Loucy (cell line): ENCODE data around the gene HMGXB4.

ENCODE experiments used
- H2AFZ ChIP-seq: fragments of 200-600 bp; sonication (generic); 2 replicates; pipeline ENCODE4 v1.6.0; 2016; ENCODE audit warnings: antibody characterized with exemption, mild to moderate bottlenecking, low read length, moderate library complexity
- H3F3A ChIP-seq: fragments of 200-600 bp; 2 replicates; pipeline ENCODE4 v1.6.0; 2016; ENCODE audit warnings: antibody characterized with exemption, low read depth, mild to moderate bottlenecking
- H3K27me3 ChIP-seq: fragments of 200-600 bp; sonication (generic); 2 replicates; pipeline ENCODE4 v1.6.1; 2014; ENCODE audit warnings: low read length, mild to moderate bottlenecking; ENCODE audit not compliant: insufficient read depth, poor library complexity, severe bottlenecking
- H3K36me3 ChIP-seq: fragments of 200-600 bp; sonication (generic); 2 replicates; pipeline ENCODE4 v1.6.1; 2016; ENCODE audit warnings: low read length; ENCODE audit not compliant: insufficient read depth
- H3K4me1 ChIP-seq: fragments of 200-600 bp; sonication (generic); 2 replicates; pipeline ENCODE4 v1.5.1; 2014; ENCODE audit warnings: low read length, mild to moderate bottlenecking; ENCODE audit not compliant: insufficient read depth, poor library complexity, severe bottlenecking
- H3K4me2 ChIP-seq: fragments of 200-600 bp; sonication (generic); 2 replicates; pipeline ENCODE4 v1.6.0; 2014; ENCODE audit warnings: antibody characterized with exemption, low read length, low read depth, mild to moderate bottlenecking; ENCODE audit not compliant: poor library complexity, severe bottlenecking
- H3K4me3 ChIP-seq: fragments of 200-600 bp; sonication (generic); 2 replicates; pipeline ENCODE4 v1.5.1; 2014; ENCODE audit warnings: low read length, mild to moderate bottlenecking, mixed read lengths; ENCODE audit not compliant: poor library complexity, severe bottlenecking
- H3K79me2 ChIP-seq: fragments of 200-600 bp; sonication (generic); 2 replicates; pipeline ENCODE4 v1.6.1; 2014; ENCODE audit warnings: low read length; ENCODE audit not compliant: insufficient read depth
- H3K9ac ChIP-seq: fragments of 200-600 bp; sonication (generic); 2 replicates; pipeline ENCODE4 v1.6.0; 2014; ENCODE audit warnings: mild to moderate bottlenecking, low read depth, low read length, moderate library complexity; ENCODE audit not compliant: poor library complexity, severe bottlenecking
- H3K9me2 ChIP-seq: fragments of 200-600 bp; sonication (generic); replicated peaks from 2 replicates; pipeline ENCODE4 v1.6.1; 2016; ENCODE audit warnings: low read depth, low read length, mixed read lengths
- H3K9me3 ChIP-seq: fragments of 200-600 bp; sonication (generic); 2 replicates; pipeline ENCODE4 v1.6.1; 2014; ENCODE audit warnings: mild to moderate bottlenecking, antibody characterized with exemption, low read length, low read depth; ENCODE audit not compliant: insufficient read depth
- H4K20me1 ChIP-seq: fragments of 200-600 bp; sonication (generic); 2 replicates; pipeline ENCODE4 v1.6.0; 2014; ENCODE audit warnings: antibody characterized with exemption, low read length, mild to moderate bottlenecking; ENCODE audit not compliant: insufficient read depth, poor library complexity, severe bottlenecking
- EZH2phosphoT487 ChIP-seq: fragments of 200-600 bp; IDR thresholded peaks from 2 replicates; pipeline ENCODE4 v1.6.1; 2018; ENCODE audit warnings: antibody characterized with exemption, mild to moderate bottlenecking, moderate library complexity, borderline replicate concordance
- TF ChIP-seq, protein P1 (sequence below): fragments of 200-600 bp; sonication (generic); conservative IDR thresholded peaks from 2 replicates; pipeline ENCODE4 v1.5.1; 2014; ENCODE audit warnings: mild to moderate bottlenecking, antibody characterized with exemption, low read length

HMGXB4 gene

DNA sequence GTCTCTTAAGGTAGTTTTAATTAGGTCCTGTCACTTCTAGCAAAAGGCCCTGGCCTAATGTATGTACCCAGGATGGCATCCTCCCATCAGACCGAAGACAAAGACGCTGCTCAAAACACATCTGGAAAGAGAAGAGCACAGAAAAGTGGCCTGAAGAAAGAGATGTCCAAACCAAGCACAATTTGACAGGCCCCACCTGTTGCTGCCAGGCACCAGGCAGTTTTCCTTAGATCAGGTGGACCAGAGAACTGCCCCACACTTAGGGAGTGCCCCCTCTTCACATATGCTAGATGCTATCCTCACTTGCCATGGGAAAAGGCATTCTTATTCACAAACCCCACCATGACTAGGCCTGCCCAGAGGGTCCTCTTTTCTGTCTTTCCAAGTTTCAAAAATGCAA lies 3.3 kb upstream of the HMGXB4 start:
- Histone ChIP-seq H3K9me2 (no peaks in the 10 kb centered on the region), H3K27me3 (no peaks in the 10 kb centered on the region), H3K4me2 (no peak overlapping the region), H3K9ac (no peak overlapping the region), H3K4me1 (peaks cover 19% of the 10 kb centered on the region), H3K9me3 (no peaks in the 10 kb centered on the region), H3K79me2 (peaks cover 13% of the 10 kb centered on the region), H3F3A (no peaks in the 10 kb centered on the region), H3K36me3 (no peaks in the 10 kb centered on the region), H2AFZ (no peak overlapping the region), H4K20me1 (no peaks in the 10 kb centered on the region), H3K4me3 (no peak overlapping the region)
- no peak for TF ChIP-seq EZH2phosphoT487
- TF ChIP-seq, protein P1, sequence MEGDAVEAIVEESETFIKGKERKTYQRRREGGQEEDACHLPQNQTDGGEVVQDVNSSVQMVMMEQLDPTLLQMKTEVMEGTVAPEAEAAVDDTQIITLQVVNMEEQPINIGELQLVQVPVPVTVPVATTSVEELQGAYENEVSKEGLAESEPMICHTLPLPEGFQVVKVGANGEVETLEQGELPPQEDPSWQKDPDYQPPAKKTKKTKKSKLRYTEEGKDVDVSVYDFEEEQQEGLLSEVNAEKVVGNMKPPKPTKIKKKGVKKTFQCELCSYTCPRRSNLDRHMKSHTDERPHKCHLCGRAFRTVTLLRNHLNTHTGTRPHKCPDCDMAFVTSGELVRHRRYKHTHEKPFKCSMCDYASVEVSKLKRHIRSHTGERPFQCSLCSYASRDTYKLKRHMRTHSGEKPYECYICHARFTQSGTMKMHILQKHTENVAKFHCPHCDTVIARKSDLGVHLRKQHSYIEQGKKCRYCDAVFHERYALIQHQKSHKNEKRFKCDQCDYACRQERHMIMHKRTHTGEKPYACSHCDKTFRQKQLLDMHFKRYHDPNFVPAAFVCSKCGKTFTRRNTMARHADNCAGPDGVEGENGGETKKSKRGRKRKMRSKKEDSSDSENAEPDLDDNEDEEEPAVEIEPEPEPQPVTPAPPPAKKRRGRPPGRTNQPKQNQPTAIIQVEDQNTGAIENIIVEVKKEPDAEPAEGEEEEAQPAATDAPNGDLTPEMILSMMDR = no peak

DNA sequence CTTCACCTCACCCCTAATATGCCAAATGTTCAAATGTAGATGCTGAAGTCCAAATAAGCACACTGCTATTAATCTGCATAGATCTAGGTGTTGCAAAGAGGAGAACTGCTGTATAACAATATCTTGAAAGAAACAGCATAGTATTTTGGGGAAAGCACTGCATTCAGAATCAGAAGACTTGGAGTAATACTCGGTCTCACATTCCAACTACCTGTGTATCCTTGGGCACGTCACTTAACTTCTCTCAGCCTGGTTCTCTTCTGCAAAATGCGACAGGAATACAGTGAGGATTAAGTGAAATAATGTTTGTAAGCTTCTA lies 332 bp upstream of the HMGXB4 start:
- H4K20me1 ChIP-seq = peaks cover 4% of the 10 kb centered on the region
- H3K9ac ChIP-seq = peak overlapping the region; percentile 87
- TF ChIP-seq EZH2phosphoT487 = no peak
- TF ChIP-seq, protein P1 = no peak
- peaks cover 35% of the 10 kb centered on the region for H3K4me1 ChIP-seq
- peak overlapping the region; percentile 84 for H3K4me3 ChIP-seq
- no peaks in the 10 kb centered on the region for H3K9me3 ChIP-seq
- no peaks in the 10 kb centered on the region for H3K9me2 ChIP-seq
- no peaks in the 10 kb centered on the region for H3F3A ChIP-seq
- peaks cover 33% of the 10 kb centered on the region for H3K79me2 ChIP-seq
- peak overlapping the region; percentile 100 for H2AFZ ChIP-seq
- H3K4me2 ChIP-seq = peak overlapping the region; percentile 78
- no peaks in the 10 kb centered on the region for H3K36me3 ChIP-seq
- H3K27me3 ChIP-seq = no peaks in the 10 kb centered on the region

- peak overlapping the region; percentile 83 for H2AFZ ChIP-seq
- H3K9me3 ChIP-seq = no peaks in the 10 kb centered on the region
- peak overlapping the region; percentile 84 for H3K4me3 ChIP-seq
- H3K27me3 ChIP-seq = no peaks in the 10 kb centered on the region
- peaks cover 35% of the 10 kb centered on the region for H3K4me1 ChIP-seq
- H3F3A ChIP-seq = no peaks in the 10 kb centered on the region
- H3K9me2 ChIP-seq = no peaks in the 10 kb centered on the region
- peaks cover 4% of the 10 kb centered on the region for H4K20me1 ChIP-seq
- TF ChIP-seq, protein P1 = no peak
- TF ChIP-seq EZH2phosphoT487 = no peak
- peaks cover 3% of the 10 kb centered on the region; the same call in 1 of the 2 replicates for H3K36me3 ChIP-seq
- H3K79me2 ChIP-seq = peaks cover 33% of the 10 kb centered on the region
- H3K9ac ChIP-seq = peak overlapping the region; percentile 87
- H3K4me2 ChIP-seq = peak overlapping the region; percentile 92
Measured at GRCh38 chr22:35258191-35258988, 1.1 kb downstream of the HMGXB4 start.
